ENCODE results near the gene CTNND2. TPM values are rescaled to one million over a fixed set of nuclear protein-coding genes. Genes with fewer than 3 reads are reported as not detected.

Gene CTNND2
- total RNA-seq, 1 donor from 2014 or later = 13.9 TPM

DNA sequence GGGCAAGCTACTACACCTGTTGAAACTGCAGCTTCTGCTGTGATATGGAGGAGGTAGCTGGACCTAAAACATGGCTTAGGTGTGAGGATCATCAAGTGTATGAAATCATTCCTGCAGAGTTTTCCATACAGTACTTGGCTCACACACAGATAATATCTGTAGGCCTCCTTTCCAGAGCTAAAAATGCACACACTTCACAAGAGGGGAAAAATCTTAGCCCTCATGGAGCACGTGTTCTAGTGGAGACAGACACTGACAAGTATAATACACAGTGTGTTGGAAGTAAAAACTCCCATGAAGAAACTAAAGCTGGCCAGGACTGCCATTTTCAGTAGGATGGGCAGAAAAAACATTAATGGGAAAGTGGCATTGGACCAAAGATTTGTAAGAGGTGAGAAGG is 216.7 kb downstream of the CTNND2 start:
- Histone ChIP-seq H3K4me2 (no peak overlapping the region), H3K27me3 (no peaks in the 10 kb centered on the region), H3F3A (ENCODE audit: low read depth) (no peaks in the 10 kb centered on the region), H3K27ac (no peak overlapping the region), H3K9me3 (ENCODE audit: low read depth) (no peaks in the 10 kb centered on the region), H4K20me1 (ENCODE audit: low read depth) (no peaks in the 10 kb centered on the region), H3K36me3 (no peaks in the 10 kb centered on the region), H2AFZ (replicated peaks) (no peak overlapping the region), H3K4me3 (no peak overlapping the region), H3K79me2 (ENCODE audit: low read depth) (no peaks in the 10 kb centered on the region), H3K9ac (no peak overlapping the region), H3K4me1 (no peaks in the 10 kb centered on the region)
- H3K4me1 Mint-ChIP-seq = no peaks in the 10 kb centered on the region
- no peak overlapping the region for H3K27ac Mint-ChIP-seq
- no peak for TF ChIP-seq CTCF (IDR thresholded peaks at IDR 0.05)
- no peak for TF ChIP-seq EZH2phosphoT487 (IDR thresholded peaks at IDR 0.05)
- TF ChIP-seq EZH2 (IDR thresholded peaks at IDR 0.05) = no peak
- H3K27me3 Mint-ChIP-seq (ENCODE audit: insufficient read depth, low read depth) = no peaks in the 10 kb centered on the region
- DNase-seq (ENCODE audit: low spot score) = no peak
- no peaks in the 10 kb centered on the region for H3K9me3 Mint-ChIP-seq
- H3K36me3 Mint-ChIP-seq = no peaks in the 10 kb centered on the region
- H3K4me3 Mint-ChIP-seq = no peak overlapping the region

DNA sequence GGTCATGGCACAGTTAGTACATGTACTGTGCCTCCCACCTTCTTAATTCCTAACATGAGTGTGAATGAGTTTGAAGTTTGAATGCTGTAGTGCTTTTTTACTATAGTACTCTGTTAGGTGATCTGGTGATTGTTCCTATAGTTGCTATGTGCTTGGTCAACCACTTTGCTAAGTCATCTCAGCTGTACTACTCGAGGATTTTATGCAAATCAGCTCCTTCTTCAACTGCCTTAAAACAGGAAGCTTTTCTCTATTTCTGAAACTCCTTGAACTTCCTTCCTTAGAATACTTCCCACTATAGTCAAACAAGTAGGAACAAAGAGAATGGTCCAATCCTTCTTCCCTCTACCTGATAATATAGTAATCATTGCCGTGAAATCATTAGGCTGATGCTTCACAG is 219.6 kb downstream of the CTNND2 start:
- Histone ChIP-seq H2AFZ (replicated peaks) (no peak overlapping the region), H3K9ac (no peak overlapping the region), H3K4me2 (no peak overlapping the region), H4K20me1 (ENCODE audit: low read depth) (no peaks in the 10 kb centered on the region), H3F3A (ENCODE audit: low read depth) (no peaks in the 10 kb centered on the region), H3K79me2 (ENCODE audit: low read depth) (no peaks in the 10 kb centered on the region), H3K27me3 (no peaks in the 10 kb centered on the region), H3K4me1 (peaks cover 4% of the 10 kb centered on the region), H3K27ac (no peak overlapping the region), H3K4me3 (no peak overlapping the region), H3K9me3 (ENCODE audit: low read depth) (no peaks in the 10 kb centered on the region), H3K36me3 (no peaks in the 10 kb centered on the region)
- Mint-ChIP-seq H3K27ac (no peak overlapping the region), H3K27me3 (ENCODE audit: insufficient read depth, low read depth) (no peaks in the 10 kb centered on the region), H3K4me3 (no peak overlapping the region), H3K4me1 (peaks cover 4% of the 10 kb centered on the region), H3K9me3 (no peaks in the 10 kb centered on the region), H3K36me3 (no peaks in the 10 kb centered on the region)
- DNase-seq (ENCODE audit: low spot score) = no peak
- no peak for TF ChIP-seq EZH2phosphoT487 (IDR thresholded peaks at IDR 0.05)
- TF ChIP-seq EZH2 (IDR thresholded peaks at IDR 0.05) = no peak
- no peak for TF ChIP-seq CTCF (IDR thresholded peaks at IDR 0.05)

- Histone ChIP-seq H4K20me1 (ENCODE audit: low read depth) (no peaks in the 10 kb centered on the region), H3K27ac (no peak overlapping the region), H2AFZ (replicated peaks) (no peak overlapping the region), H3K79me2 (ENCODE audit: low read depth) (no peaks in the 10 kb centered on the region), H3K4me1 (peaks cover 4% of the 10 kb centered on the region), H3K36me3 (no peaks in the 10 kb centered on the region), H3K4me2 (no peak overlapping the region), H3K27me3 (no peaks in the 10 kb centered on the region), H3K9me3 (ENCODE audit: low read depth) (no peaks in the 10 kb centered on the region), H3F3A (ENCODE audit: low read depth) (no peaks in the 10 kb centered on the region), H3K9ac (no peak overlapping the region), H3K4me3 (no peak overlapping the region)
- no peak for DNase-seq (ENCODE audit: low spot score)
- Mint-ChIP-seq H3K27ac (no peak overlapping the region), H3K27me3 (ENCODE audit: insufficient read depth, low read depth) (no peaks in the 10 kb centered on the region), H3K9me3 (no peaks in the 10 kb centered on the region), H3K4me3 (no peak overlapping the region), H3K36me3 (no peaks in the 10 kb centered on the region), H3K4me1 (peaks cover 4% of the 10 kb centered on the region)
- TF ChIP-seq EZH2 (IDR thresholded peaks at IDR 0.05) (no peak), EZH2phosphoT487 (IDR thresholded peaks at IDR 0.05) (no peak), CTCF (IDR thresholded peaks at IDR 0.05) (no peak)
Observed at GRCh38 chr5:11683666-11684065, 220.6 kb downstream of the CTNND2 start.
